Fibroblast of villous mesenchyme (primary cell): Measurements from ENCODE around the gene IZUMO4. TPM values are rescaled to one million over a fixed set of nuclear protein-coding genes. Genes with fewer than 3 reads are reported as not detected.

Experiments
- DNase-seq: peaks from one replicate; pipeline ENCODE4 v3.0.0-alpha.2; 2010; ENCODE audit warnings: low read depth
- H3K4me3 ChIP-seq: 2 replicates; pipeline ENCODE4 v1.5.1; 2011; ENCODE audit warnings: low read depth, mild to moderate bottlenecking, low read length
- CTCF ChIP-seq: IDR thresholded peaks from 2 replicates; pipeline ENCODE4 v1.5.1; 2012; ENCODE audit warnings: low read depth, mild to moderate bottlenecking, low read length; ENCODE audit not compliant: insufficient read depth
- total RNA-seq: library from RNA; depleted of rRNA; stranded (reverse); fragments of >200 nt; gene quantifications from 2 replicates; pipeline ENCODE4 v1.2.3, GENCODE V29; 2012

IZUMO4 gene, protein sequence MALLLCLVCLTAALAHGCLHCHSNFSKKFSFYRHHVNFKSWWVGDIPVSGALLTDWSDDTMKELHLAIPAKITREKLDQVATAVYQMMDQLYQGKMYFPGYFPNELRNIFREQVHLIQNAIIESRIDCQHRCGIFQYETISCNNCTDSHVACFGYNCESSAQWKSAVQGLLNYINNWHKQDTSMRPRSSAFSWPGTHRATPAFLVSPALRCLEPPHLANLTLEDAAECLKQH
- 1.3 TPM in 2 replicates for total RNA-seq

- peak within 1 kb of the TSS; percentile 76 for H3K4me3 ChIP-seq
- peak; percentile 98 for DNase-seq
- peak; percentile 39 for TF ChIP-seq CTCF
These were observed at the start of gene IZUMO4 for GRCh38 chr19:2096480-2097202. TSS of gene IZUMO4 (plus strand) at chr19:2096915. CDS start at chr19:2096946, 31 bp downstream.

GRCh38 chr19:2047076-2047448 lies 49.7 kb upstream of the IZUMO4 start:
- no peak for DNase-seq
- H3K4me3 ChIP-seq = no peak overlapping the region

GRCh38 chr19:2047449-2048103 lies 49.1 kb upstream of the IZUMO4 start:
- no peak for TF ChIP-seq CTCF
- peak; percentile 67 for DNase-seq
- H3K4me3 ChIP-seq = peak overlapping the region; percentile 30

More at GRCh38 chr19:2047076-2047448, 49.7 kb upstream of the IZUMO4 start:
- TF ChIP-seq CTCF = no peak

GRCh38 chr19:2048104-2048958 lies 48.4 kb upstream of the IZUMO4 start:
- H3K4me3 ChIP-seq = peak overlapping the region; percentile 86
- DNase-seq = no peak
- TF ChIP-seq CTCF = no peak

DNA sequence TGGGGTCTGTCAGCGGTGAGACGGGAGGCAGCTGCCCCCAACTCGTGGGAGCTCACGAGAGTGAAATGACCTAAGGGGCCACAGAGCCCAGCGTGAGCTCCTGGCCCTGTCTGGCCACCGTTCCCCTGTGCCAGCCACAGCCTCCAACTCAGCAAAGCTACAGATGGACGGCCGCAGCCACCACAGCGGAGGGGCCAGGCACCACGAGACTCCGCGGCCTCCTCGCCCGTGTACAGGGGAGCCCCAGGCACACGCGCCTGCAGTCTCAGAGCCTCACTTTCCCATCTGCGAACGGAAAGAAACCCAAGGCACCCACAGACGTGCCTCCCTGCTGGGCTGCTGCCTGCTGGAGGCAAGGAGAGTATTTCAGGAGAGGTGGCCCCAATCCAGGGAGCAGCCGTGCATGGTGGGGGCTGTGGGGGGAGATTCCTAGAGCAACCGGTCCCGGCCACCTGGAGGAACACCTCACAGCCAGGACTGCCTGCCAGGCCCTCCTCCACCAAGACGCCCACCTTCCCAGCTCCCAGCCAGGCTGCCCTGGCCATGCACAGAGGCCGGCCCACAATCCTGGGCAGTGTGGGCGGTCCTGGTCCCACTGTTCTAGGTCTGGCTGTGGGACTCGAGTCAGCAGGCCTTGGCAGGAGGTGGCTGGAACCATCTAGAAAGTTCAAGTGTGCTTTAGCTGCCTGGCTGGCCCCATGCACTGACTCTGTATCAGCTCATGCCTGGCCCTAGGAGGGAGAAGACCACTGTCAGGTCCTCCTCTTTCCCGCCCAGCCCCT lies 47.6 kb upstream of the IZUMO4 start:
- peak overlapping the region; percentile 86 for H3K4me3 ChIP-seq
- DNase-seq = no peak
- no peak for TF ChIP-seq CTCF
